HCT116 (cell line): ENCODE measurements around the gene KIRREL3. TPM values are rescaled to one million over a fixed set of nuclear protein-coding genes. Genes with fewer than 3 reads are reported as not detected.

Experiments
- ATAC-seq: fragments of 200-7000 bp; cut with Tn5 transposase; 2 replicates; pipeline ENCODE4 v1.9.1; 2020; ENCODE audit warnings: mild to moderate bottlenecking, moderate library complexity
- BruUV-seq: library from RNA; stranded (reverse); fragments of 400-500 nt; replicated peaks from 2 replicates; lab custom pipeline; 2021; lab: Mats Ljungman, UMichigan
- CTCF ChIA-PET: fragments of 300-600 bp; sonication (Branson Sonifier 250); formaldehyde crosslinking; loops from one replicate; lab custom pipeline; 2021; ENCODE audit warnings: antibody characterized with exemption; lab: Charles Lee
- POLR2A ChIA-PET: fragments of 300-600, 350-600 bp; sonication (Branson Sonifier 250); formaldehyde crosslinking; loops from one replicate; lab custom pipeline; 2021; ENCODE audit warnings: antibody characterized with exemption; lab: Charles Lee
- RAD21 ChIA-PET, 2 experiments: fragments of 300-600 bp; sonication (Branson Sonifier 250); formaldehyde crosslinking; loops; one replicate each; lab custom pipeline; 2023; ENCODE audit warnings: low total read pairs in 2 of 2; ENCODE audit not compliant: uncharacterized antibody in 2 of 2, unreplicated experiment in 2 of 2, low non-redundant PET in 1 of 2; lab: Charles Lee
- DNase-seq: peaks from one replicate; pipeline ENCODE4 v3.0.0-alpha.2; 2010; ENCODE audit warnings: low read depth, low spot score
- H2AFZ ChIP-seq: fragments of 200-600 bp; shearing (Covaris generic), sonication (generic); 2 replicates; pipeline ENCODE4 v1.6.1; 2017; ENCODE audit warnings: low read depth, mixed run types, mixed read lengths, antibody characterized with exemption, low read length; ENCODE audit not compliant: poor library complexity, severe bottlenecking
- H3K27ac ChIP-seq: 2 replicates; pipeline ENCODE4 v1.5.1; 2012; ENCODE audit warnings: low read depth, low read length
- H3K27me3 ChIP-seq: fragments of 200-600 bp; sonication (generic); 2 replicates; pipeline ENCODE4 v1.6.1; 2016; ENCODE audit warnings: mixed run types, low read length, mixed read lengths; ENCODE audit not compliant: insufficient read depth
- H3K36me3 ChIP-seq, 2 experiments: fragments of 200-500 bp in 1 of 2; fragments of 200-600 bp in 1 of 2; sonication (Bioruptor generic) in 1 of 2; sonication (generic) in 1 of 2; 2 replicates each; pipeline versions ENCODE4 v1.5.1 to v1.6.1; 2014 to 2016; ENCODE audit warnings: low read length in 2 of 2, inconsistent platforms in 1 of 2, mixed read lengths in 1 of 2, mixed run types in 1 of 2; ENCODE audit not compliant: insufficient read depth in 2 of 2, control insufficient read depth in 1 of 2
- H3K4me1 ChIP-seq, 2 experiments: fragments of 200-600 bp in 1 of 2; sonication (generic) in 1 of 2; 2 replicates each; pipeline versions ENCODE4 v1.5.1 to v1.6.1; 2012 to 2017; ENCODE audit warnings: low read length in 2 of 2, inconsistent platforms in 1 of 2, mild to moderate bottlenecking in 1 of 2, mixed read lengths in 1 of 2, mixed run types in 1 of 2, moderate library complexity in 1 of 2; ENCODE audit not compliant: insufficient read depth in 2 of 2, control insufficient read depth in 1 of 2
- H3K4me2 ChIP-seq: fragments of 200-600 bp; sonication (generic); 2 replicates; pipeline ENCODE4 v1.6.1; 2017; ENCODE audit warnings: mixed run types, low read length, mixed read lengths
- H3K4me3 ChIP-seq, 2 experiments: fragments of 200-600 bp in 1 of 2; sonication (generic) in 1 of 2; replicated peaks in 1 of 2; 2 replicates each; pipeline ENCODE4 v1.5.1; 2011 to 2016; ENCODE audit warnings: low read length in 2 of 2, control low read depth in 1 of 2, low read depth in 1 of 2, mild to moderate bottlenecking in 1 of 2, mixed read lengths in 1 of 2, mixed run types in 1 of 2
- H3K79me2 ChIP-seq: fragments of 200-600 bp; sonication (generic); 2 replicates; pipeline ENCODE4 v1.6.1; 2017; ENCODE audit warnings: mild to moderate bottlenecking, mixed run types, low read length, moderate library complexity, mixed read lengths; ENCODE audit not compliant: insufficient read depth
- H3K9ac ChIP-seq: fragments of 200-600 bp; sonication (generic); 2 replicates; pipeline ENCODE4 v1.6.1; 2016; ENCODE audit warnings: low read length, mixed read lengths
- H3K9me2 ChIP-seq: fragments of 200-600 bp; sonication (generic), shearing (Covaris generic); 2 replicates; pipeline ENCODE4 v1.6.1; 2017; ENCODE audit warnings: mixed run types, mild to moderate bottlenecking, moderate library complexity; ENCODE audit not compliant: insufficient read depth
- H3K9me3 ChIP-seq, 2 experiments: fragments of 200-500 bp in 1 of 2; fragments of 200-600 bp in 1 of 2; sonication (Bioruptor generic) in 1 of 2; sonication (generic) in 1 of 2; 2 replicates each; pipeline ENCODE4 v1.6.1; 2014 to 2017; ENCODE audit warnings: low read length in 2 of 2, mixed read lengths in 2 of 2, inconsistent platforms in 1 of 2, low read depth in 1 of 2, mild to moderate bottlenecking in 1 of 2, mixed run types in 1 of 2, moderate library complexity in 1 of 2; ENCODE audit not compliant: control insufficient read depth in 1 of 2, insufficient read depth in 1 of 2
- H4K20me1 ChIP-seq: fragments of 200-600 bp; sonication (generic), shearing (Covaris generic); 2 replicates; pipeline ENCODE4 v1.6.1; 2017; ENCODE audit warnings: mixed run types, mild to moderate bottlenecking, moderate library complexity; ENCODE audit not compliant: insufficient read depth
- EZH2phosphoT487 ChIP-seq: fragments of 200-600 bp; IDR thresholded peaks from 2 replicates; pipeline ENCODE4 v1.6.1; 2018; ENCODE audit warnings: antibody characterized with exemption, borderline replicate concordance
- intact Hi-C: fragments of 100-400 bp; cut with micrococcal nuclease; formaldehyde crosslinking; loops from 2 replicates; pipeline ENCODE4 v1.10.0; 2022
- total RNA-seq: library from RNA; stranded (reverse); gene quantifications from one replicate; pipeline ENCODE4 v1.2.1, GENCODE V29; 2021; ENCODE audit not compliant: unreplicated experiment
- TF ChIP-seq, protein P1 (sequence below): IDR thresholded peaks from 2 replicates; pipeline ENCODE4 v1.6.1; 2011; ENCODE audit warnings: mild to moderate bottlenecking, low read length, moderate library complexity; ENCODE audit not compliant: insufficient replicate concordance; ENCODE audit errors: extremely low read depth
- TF ChIP-seq, protein P2 (sequence below): IDR thresholded peaks from 2 replicates; pipeline ENCODE4 v1.6.1; 2012; ENCODE audit warnings: low read depth

The KIRREL3 gene
- total RNA-seq, 1 experiment from 2014 or later, result not detected

DNA sequence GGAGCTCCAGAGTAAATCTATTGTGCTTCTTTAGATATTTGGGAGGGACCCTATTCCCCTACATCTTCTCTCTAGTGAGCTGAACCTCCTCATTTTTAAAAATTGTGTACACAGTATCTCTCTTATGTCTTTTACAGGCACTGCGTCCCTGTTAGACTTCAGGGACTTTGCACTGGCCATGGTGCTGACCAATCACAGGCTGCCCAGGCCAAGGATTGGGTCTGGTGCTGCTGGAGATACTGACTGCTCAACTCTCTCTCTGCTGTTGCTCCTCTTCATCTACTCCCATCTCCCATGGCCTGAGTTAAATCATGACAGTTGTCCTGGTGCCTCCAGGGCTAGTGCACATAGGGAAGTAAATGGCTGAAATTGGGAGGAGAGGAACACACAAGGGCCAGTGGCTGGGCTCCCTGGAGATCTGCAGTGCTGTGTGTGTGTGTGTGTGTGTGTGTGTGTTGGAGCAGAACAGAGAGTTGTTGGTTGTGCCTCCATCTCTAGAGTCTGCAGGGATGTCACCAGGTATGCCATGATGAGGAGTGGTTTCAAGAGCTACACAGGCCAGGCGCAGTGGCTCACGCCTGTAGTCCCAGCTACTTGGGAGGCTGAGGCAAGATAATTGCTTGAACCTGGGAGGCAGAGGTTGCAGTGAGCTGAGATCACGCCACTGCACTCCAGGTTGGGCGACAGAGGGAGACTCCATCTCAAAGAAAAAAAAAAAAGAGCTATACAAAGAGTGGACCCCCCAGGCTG lies 489.8 kb downstream of the KIRREL3 start:
- H2AFZ ChIP-seq, result no peak overlapping the region
- no peaks in the 10 kb centered on the region for H4K20me1 ChIP-seq
- ChIA-PET POLR2A (no interaction called here), RAD21 (no interaction called here), CTCF (interaction anchor here (1.2 kb wide), 1 partner anchor 30 kb away, joined by 4 read pairs; no protein-coding TSS in a partner anchor)
- no TSS peak for BruUV-seq
- TF ChIP-seq EZH2phosphoT487, result no peak
- TF ChIP-seq, protein P1, sequence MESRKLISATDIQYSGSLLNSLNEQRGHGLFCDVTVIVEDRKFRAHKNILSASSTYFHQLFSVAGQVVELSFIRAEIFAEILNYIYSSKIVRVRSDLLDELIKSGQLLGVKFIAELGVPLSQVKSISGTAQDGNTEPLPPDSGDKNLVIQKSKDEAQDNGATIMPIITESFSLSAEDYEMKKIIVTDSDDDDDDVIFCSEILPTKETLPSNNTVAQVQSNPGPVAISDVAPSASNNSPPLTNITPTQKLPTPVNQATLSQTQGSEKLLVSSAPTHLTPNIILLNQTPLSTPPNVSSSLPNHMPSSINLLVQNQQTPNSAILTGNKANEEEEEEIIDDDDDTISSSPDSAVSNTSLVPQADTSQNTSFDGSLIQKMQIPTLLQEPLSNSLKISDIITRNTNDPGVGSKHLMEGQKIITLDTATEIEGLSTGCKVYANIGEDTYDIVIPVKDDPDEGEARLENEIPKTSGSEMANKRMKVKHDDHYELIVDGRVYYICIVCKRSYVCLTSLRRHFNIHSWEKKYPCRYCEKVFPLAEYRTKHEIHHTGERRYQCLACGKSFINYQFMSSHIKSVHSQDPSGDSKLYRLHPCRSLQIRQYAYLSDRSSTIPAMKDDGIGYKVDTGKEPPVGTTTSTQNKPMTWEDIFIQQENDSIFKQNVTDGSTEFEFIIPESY, result no peak
- TF ChIP-seq, protein P2, sequence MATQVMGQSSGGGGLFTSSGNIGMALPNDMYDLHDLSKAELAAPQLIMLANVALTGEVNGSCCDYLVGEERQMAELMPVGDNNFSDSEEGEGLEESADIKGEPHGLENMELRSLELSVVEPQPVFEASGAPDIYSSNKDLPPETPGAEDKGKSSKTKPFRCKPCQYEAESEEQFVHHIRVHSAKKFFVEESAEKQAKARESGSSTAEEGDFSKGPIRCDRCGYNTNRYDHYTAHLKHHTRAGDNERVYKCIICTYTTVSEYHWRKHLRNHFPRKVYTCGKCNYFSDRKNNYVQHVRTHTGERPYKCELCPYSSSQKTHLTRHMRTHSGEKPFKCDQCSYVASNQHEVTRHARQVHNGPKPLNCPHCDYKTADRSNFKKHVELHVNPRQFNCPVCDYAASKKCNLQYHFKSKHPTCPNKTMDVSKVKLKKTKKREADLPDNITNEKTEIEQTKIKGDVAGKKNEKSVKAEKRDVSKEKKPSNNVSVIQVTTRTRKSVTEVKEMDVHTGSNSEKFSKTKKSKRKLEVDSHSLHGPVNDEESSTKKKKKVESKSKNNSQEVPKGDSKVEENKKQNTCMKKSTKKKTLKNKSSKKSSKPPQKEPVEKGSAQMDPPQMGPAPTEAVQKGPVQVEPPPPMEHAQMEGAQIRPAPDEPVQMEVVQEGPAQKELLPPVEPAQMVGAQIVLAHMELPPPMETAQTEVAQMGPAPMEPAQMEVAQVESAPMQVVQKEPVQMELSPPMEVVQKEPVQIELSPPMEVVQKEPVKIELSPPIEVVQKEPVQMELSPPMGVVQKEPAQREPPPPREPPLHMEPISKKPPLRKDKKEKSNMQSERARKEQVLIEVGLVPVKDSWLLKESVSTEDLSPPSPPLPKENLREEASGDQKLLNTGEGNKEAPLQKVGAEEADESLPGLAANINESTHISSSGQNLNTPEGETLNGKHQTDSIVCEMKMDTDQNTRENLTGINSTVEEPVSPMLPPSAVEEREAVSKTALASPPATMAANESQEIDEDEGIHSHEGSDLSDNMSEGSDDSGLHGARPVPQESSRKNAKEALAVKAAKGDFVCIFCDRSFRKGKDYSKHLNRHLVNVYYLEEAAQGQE, result peak; percentile 39
- H3K4me2 ChIP-seq, result no peak overlapping the region
- H3K27ac ChIP-seq, result no peak overlapping the region
- ATAC-seq, result no peak
- H3K4me1 ChIP-seq, result no peaks in the 10 kb centered on the region
- H3K4me3 ChIP-seq, result no peak overlapping the region
- no peak for DNase-seq
- H3K9me3 ChIP-seq, result no peaks in the 10 kb centered on the region
- intact Hi-C loops, result no loop called here
- no peaks in the 10 kb centered on the region for H3K36me3 ChIP-seq
- no peak overlapping the region for H3K9ac ChIP-seq
- H3K27me3 ChIP-seq, result peaks cover 59% of the 10 kb centered on the region
- H3K79me2 ChIP-seq, result no peaks in the 10 kb centered on the region
- H3K9me2 ChIP-seq, result no peaks in the 10 kb centered on the region
